GM21447 (cell line): Measurements from ENCODE around the gene EEF2.

ENCODE experiments used
- ATAC-seq: cut with Tn5 transposase; IDR thresholded peaks from one replicate; pipeline ENCODE4 v1.9.1; 2021; ENCODE audit not compliant: unreplicated experiment

Gene EEF2

GRCh38 chr19:3984908-3985642 lies at the start of gene EEF2:
TSS of gene EEF2 (minus strand) at chr19:3985463. CDS start at chr19:3985380, 83 bp downstream.
- ATAC-seq, result peak; percentile 36

- no peak for ATAC-seq
Observed at GRCh38 chr19:4034048-4035017, 49.1 kb upstream of the EEF2 start.

GRCh38 chr19:4033028-4033956 lies 48.0 kb upstream of the EEF2 start:
- no peak for ATAC-seq

- ATAC-seq, result no peak
Observed at GRCh38 chr19:4032436-4032835, 47.2 kb upstream of the EEF2 start.

- no peak for ATAC-seq
Observed at GRCh38 chr19:4031420-4031819, 46.2 kb upstream of the EEF2 start.

- ATAC-seq, result no peak
Observed at GRCh38 chr19:4030981-4031380, 45.7 kb upstream of the EEF2 start.

GRCh38 chr19:4030552-4030951 lies 45.3 kb upstream of the EEF2 start:
- ATAC-seq, result no peak

GRCh38 chr19:4029247-4029614 lies 44.0 kb upstream of the EEF2 start:
- ATAC-seq, result no peak

GRCh38 chr19:4028334-4029246 lies 43.3 kb upstream of the EEF2 start:
- ATAC-seq, result no peak

GRCh38 chr19:4027146-4027545 lies 41.9 kb upstream of the EEF2 start:
- ATAC-seq, result no peak

GRCh38 chr19:4025317-4025716 lies 40.1 kb upstream of the EEF2 start:
- ATAC-seq, result no peak

GRCh38 chr19:4023600-4024398 lies 38.5 kb upstream of the EEF2 start:
- ATAC-seq, result no peak

- no peak for ATAC-seq
Observed at GRCh38 chr19:4019578-4019977, 34.3 kb upstream of the EEF2 start.

- ATAC-seq, result no peak
Observed at GRCh38 chr19:4018775-4019504, 33.7 kb upstream of the EEF2 start.

GRCh38 chr19:4018140-4018613 lies 32.9 kb upstream of the EEF2 start:
- ATAC-seq, result no peak

- no peak for ATAC-seq
Observed at GRCh38 chr19:4016903-4017638, 31.8 kb upstream of the EEF2 start.

GRCh38 chr19:4016486-4016885 lies 31.2 kb upstream of the EEF2 start:
- no peak for ATAC-seq
